ENCODE data around the gene ARF3. TPM values are rescaled to one million over a fixed set of nuclear protein-coding genes. Genes with fewer than 3 reads are reported as not detected.

ARF3 gene
- total and polyA plus RNA-seq, 2 of the 13 experiments (the other 11 are each of a cell fraction or from before 2014, with no cell fraction given): 53.8 to 57.9 TPM

DNA sequence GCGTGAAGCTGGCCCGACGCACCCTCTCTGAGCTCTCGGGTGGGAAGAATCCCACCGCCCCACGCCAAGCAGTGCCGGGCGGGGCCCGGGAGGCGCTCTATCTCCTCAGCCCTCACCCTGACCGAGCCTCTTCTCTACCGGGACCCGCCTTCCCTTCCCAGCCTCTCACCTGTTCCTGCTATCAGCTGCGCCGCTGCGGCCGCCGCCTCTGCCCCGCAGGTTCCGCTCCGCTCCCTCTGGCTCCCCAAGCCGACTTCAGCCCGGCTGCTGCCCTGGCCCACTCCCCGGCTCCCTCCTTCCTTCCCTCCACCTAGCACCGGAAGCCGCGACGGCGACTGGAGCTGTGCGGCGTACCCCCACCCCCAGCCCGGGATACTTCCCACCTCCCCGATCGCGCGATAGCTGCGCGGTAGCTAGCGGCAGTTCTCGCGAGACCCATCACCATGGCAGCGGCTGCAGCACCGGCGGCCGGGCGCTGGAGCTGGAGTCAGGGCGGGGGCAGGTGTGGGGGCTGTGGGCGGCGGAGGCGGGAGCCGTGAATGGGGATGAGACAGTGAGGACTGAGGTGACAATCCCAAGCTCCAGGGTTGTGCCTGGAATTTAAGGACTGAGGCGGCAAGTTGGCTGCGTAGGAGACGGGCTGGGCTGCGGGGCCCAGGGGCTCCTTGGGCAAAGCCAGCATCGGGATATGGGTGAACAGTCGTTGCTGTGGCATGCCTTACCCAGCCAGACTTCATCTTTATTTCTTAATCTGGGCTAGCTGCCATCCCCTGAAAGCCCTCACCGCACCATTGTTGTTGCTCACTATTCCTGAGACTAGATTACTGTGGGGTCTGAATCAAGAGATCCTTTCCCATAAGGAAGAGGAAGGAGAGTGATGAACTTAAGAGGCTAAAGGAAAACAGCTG, at the start of gene ARF3 (continued):
- TF ChIP-seq MAZ (IDR thresholded peaks at IDR 0.05; ENCODE audit: borderline replicate concordance, low read depth, low read length): peak; percentile 88
- peak; percentile 84 for TF ChIP-seq MAZ (CRISPR knock-in tag; IDR thresholded peaks at IDR 0.05; ENCODE audit: low read depth)
- no peak for TF ChIP-seq ZNF773 (CRISPR knock-in tag; IDR thresholded peaks at IDR 0.05; ENCODE audit: borderline replicate concordance)
- peak; percentile 72 for TF ChIP-seq AGO2 (optimal IDR thresholded peaks at IDR 0.05; ENCODE audit: low read depth, low read length)
- peak; percentile 73; the same call in 1 of the 2 replicates for TF ChIP-seq BCL3 (CRISPR knock-in tag; IDR thresholded peaks at IDR 0.05)
- peak; percentile 88 for TF ChIP-seq SPEN (CRISPR knock-in tag; IDR thresholded peaks at IDR 0.05; ENCODE audit: low read depth)
- TF ChIP-seq KDM4B (CRISPR knock-in tag; IDR thresholded peaks at IDR 0.05): peak; percentile 77; the same call in 1 of the 2 replicates
- TF ChIP-seq SKI (IDR thresholded peaks at IDR 0.05; ENCODE audit: partially characterized antibody): no peak
- no peak for TF ChIP-seq SP4 (CRISPR knock-in tag; IDR thresholded peaks at IDR 0.05)
- no peak for TF ChIP-seq MXD3 (CRISPR knock-in tag; IDR thresholded peaks at IDR 0.05)
- TF ChIP-seq PHF20 (CRISPR knock-in tag; IDR thresholded peaks at IDR 0.05): peak; percentile 45; the same call in 1 of the 2 replicates
- no peak for TF ChIP-seq ZNF18 (CRISPR knock-in tag; IDR thresholded peaks at IDR 0.05; ENCODE audit: insufficient replicate concordance)
- peak; percentile 91 for TF ChIP-seq SIN3A (IDR thresholded peaks at IDR 0.05; ENCODE audit: borderline replicate concordance, low read depth, low read length)
- TF ChIP-seq, protein P1, sequence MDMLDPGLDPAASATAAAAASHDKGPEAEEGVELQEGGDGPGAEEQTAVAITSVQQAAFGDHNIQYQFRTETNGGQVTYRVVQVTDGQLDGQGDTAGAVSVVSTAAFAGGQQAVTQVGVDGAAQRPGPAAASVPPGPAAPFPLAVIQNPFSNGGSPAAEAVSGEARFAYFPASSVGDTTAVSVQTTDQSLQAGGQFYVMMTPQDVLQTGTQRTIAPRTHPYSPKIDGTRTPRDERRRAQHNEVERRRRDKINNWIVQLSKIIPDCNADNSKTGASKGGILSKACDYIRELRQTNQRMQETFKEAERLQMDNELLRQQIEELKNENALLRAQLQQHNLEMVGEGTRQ (IDR thresholded peaks at IDR 0.05; ENCODE audit: low read depth, low read length): no peak
- TF ChIP-seq, protein P1 (CRISPR knock-in tag; IDR thresholded peaks at IDR 0.05; ENCODE audit: borderline replicate concordance): 0 out of 2 replicates have a peak, but pooled peaks have one; percentile 2
- TF ChIP-seq, protein P2, sequence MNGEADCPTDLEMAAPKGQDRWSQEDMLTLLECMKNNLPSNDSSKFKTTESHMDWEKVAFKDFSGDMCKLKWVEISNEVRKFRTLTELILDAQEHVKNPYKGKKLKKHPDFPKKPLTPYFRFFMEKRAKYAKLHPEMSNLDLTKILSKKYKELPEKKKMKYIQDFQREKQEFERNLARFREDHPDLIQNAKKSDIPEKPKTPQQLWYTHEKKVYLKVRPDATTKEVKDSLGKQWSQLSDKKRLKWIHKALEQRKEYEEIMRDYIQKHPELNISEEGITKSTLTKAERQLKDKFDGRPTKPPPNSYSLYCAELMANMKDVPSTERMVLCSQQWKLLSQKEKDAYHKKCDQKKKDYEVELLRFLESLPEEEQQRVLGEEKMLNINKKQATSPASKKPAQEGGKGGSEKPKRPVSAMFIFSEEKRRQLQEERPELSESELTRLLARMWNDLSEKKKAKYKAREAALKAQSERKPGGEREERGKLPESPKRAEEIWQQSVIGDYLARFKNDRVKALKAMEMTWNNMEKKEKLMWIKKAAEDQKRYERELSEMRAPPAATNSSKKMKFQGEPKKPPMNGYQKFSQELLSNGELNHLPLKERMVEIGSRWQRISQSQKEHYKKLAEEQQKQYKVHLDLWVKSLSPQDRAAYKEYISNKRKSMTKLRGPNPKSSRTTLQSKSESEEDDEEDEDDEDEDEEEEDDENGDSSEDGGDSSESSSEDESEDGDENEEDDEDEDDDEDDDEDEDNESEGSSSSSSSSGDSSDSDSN (CRISPR knock-in tag; IDR thresholded peaks at IDR 0.05): peak; percentile 69; the same call in 1 of the 2 replicates
- peak; percentile 76 for TF ChIP-seq TAF1 (CRISPR knock-in tag; IDR thresholded peaks at IDR 0.05)

Measured in HepG2 (cell line).